Putamen (tissue), 1 donor: ENCODE data around the gene ADCK2.
"Not testable (repeated sequence)": the region's sequence is repeated elsewhere in the genome, so short reads cannot be mapped to it uniquely, and the experiment has no call there.

Experiments
- DNase-seq: peaks from one replicate; pipeline ENCODE4 v3.0.0-alpha.2; 2016; ENCODE audit warnings: low spot score

The ADCK2 gene

GRCh38 chr7:140646931-140647647 lies 25.7 kb upstream of the ADCK2 start:
- DNase-seq: no peak

GRCh38 chr7:140649556-140650205 lies 23.1 kb upstream of the ADCK2 start:
- no peak for DNase-seq

GRCh38 chr7:140650367-140650766 lies 22.4 kb upstream of the ADCK2 start:
- no peak for DNase-seq

GRCh38 chr7:140653319-140654108 lies 19.2 kb upstream of the ADCK2 start:
- peak; percentile 65 for DNase-seq

- DNase-seq: no peak
Measured at GRCh38 chr7:140654109-140654387, 18.7 kb upstream of the ADCK2 start.

- no peak for DNase-seq
Measured at GRCh38 chr7:140654661-140655060, 18.1 kb upstream of the ADCK2 start.

GRCh38 chr7:140655511-140656408 lies 17.0 kb upstream of the ADCK2 start:
- no peak for DNase-seq

GRCh38 chr7:140656548-140657515 lies 15.9 kb upstream of the ADCK2 start:
- DNase-seq: no peak

- DNase-seq: no peak
Measured at GRCh38 chr7:140657891-140658290, 14.9 kb upstream of the ADCK2 start.

GRCh38 chr7:140659856-140660255 lies 12.9 kb upstream of the ADCK2 start:
- DNase-seq: no peak

GRCh38 chr7:140661124-140661523 lies 11.6 kb upstream of the ADCK2 start:
- DNase-seq: no peak

GRCh38 chr7:140662938-140663337 lies 9.8 kb upstream of the ADCK2 start:
- DNase-seq: not testable (repeated sequence)

GRCh38 chr7:140667476-140667875 lies 5.3 kb upstream of the ADCK2 start:
- DNase-seq: no peak

GRCh38 chr7:140668641-140669040 lies 4.1 kb upstream of the ADCK2 start:
- no peak for DNase-seq

- no peak for DNase-seq
Measured at GRCh38 chr7:140669352-140669751, 3.4 kb upstream of the ADCK2 start.

GRCh38 chr7:140669862-140670261 lies 2.9 kb upstream of the ADCK2 start:
- not testable (repeated sequence) for DNase-seq

GRCh38 chr7:140670343-140670935 lies 2.3 kb upstream of the ADCK2 start:
- DNase-seq: no peak

- DNase-seq: no peak
Measured at GRCh38 chr7:140671966-140672365, 779 bp upstream of the ADCK2 start.

- DNase-seq: peak; percentile 63
Measured at GRCh38 chr7:140673063-140673773, 473 bp downstream of the ADCK2 start.

- DNase-seq: no peak
Measured at GRCh38 chr7:140673774-140674155, 1.0 kb downstream of the ADCK2 start.
